AG08396 (cell line): Measurements from ENCODE around the gene HEATR1.
A peak's percentile ranks its signal among the peaks of the same experiment; 100 is the strongest.

Experiments
- DNase-seq: peaks from one replicate; pipeline ENCODE4 v3.0.0; 2012; ENCODE audit warnings: low spot score, mixed read lengths

HEATR1 gene

DNA sequence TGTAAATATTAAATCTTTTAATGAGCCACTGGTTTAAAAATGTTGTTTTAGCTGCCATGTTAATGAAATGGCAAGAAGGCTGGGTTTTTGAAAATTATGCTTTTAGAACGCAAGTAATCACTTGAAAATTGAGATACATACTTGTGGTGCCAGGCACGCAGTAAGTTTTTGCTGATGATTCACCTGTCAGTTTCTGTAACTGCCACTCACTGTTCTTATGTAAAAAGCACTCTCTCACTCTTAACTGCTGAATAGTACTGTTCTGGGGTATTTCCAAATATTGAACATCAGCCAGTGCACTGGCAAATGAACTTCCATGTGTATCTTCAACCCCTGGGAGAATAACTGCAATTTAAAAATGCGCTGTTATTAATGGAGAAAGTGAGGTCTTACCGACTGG is 62.6 kb downstream of the HEATR1 start:
- no peak for DNase-seq

GRCh38 chr1:236540813-236541465 is 63.4 kb downstream of the HEATR1 start:
- DNase-seq = no peak

DNA sequence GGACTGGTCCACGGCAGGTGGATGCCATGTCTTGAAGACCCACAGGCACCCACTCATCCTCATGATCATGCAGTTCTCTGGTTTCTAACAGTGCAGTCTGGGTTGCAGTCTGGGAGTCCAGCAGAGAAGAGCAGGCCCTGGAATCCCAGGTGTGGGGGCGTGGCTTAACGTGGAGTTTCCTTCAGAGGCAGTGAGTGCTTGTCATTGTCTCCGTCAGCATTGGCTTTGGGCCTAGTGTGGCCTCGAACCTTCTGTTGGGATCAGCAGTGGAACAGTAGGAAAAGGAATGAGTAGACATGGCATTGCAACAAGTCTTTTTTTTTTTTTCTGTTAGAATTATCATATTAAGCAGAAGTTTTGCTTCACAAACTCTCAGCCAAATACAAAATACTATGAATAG is 67.8 kb downstream of the HEATR1 start:
- no peak for DNase-seq

GRCh38 chr1:236535662-236536161 is 68.6 kb downstream of the HEATR1 start:
- no peak for DNase-seq

- no peak for DNase-seq
Measured at GRCh38 chr1:236535190-236535589, 69.1 kb downstream of the HEATR1 start.

DNA sequence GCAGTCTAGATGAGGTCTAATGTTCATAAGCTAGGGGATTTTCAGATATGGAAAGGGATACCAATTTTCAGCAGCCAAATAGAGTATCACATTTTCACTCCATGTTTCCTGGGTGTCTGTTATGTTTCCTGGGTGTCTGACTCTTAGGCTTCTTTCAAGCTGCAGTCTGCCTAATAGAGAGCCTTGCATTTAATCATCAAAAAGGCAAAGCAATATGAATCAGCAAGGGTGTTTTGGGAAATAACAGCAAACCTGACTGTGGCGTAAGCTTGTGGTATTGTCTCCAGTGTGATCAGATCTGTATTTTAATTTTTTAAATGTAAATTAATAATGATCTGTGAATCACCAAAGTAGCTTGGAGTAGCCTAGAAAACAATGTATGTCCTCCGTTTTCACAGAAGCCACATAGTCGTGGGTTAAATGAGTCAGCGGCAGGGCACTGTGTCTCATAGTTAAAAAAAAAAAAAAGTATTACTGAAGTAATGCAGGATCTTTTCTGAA is 70.1 kb downstream of the HEATR1 start:
- peak; percentile 44 for DNase-seq

DNA sequence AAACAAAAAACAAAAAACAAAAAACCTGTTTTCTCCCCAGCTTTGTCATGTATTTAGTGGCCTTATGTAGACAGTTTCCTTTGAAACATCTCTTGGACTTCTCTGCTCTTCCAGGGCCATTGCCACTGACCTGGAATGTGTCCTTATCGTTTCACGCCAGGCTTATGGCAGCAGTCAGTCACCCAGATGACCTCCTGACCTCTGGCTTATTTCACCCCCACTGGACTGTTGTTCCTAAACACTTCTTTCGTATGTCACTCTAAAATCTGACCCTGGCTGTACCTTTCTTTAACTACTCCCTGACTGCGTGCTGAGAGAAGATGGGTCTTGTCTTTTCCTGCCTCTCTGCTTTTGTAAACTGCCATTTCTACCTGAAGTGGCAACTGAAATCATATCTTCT is 71.5 kb downstream of the HEATR1 start:
- no peak for DNase-seq

DNA sequence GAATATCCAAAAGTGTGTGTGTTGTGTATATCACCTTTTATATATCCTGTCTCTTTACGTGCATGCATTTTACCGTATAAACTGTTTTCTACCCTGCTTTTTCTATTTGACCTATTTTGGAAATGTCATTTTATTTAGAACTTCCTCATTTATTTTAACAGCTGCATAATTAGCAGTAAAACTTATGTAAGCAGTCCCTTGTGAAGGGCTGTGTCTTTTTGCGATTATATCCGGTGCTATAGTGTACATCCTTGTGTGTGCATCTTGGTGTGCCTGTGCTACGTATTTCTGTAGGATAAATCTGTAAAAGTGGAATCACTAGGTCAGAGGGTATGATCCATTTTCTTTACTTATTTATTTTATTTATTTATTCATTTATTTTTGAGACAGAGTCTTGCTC is 73.4 kb downstream of the HEATR1 start:
- DNase-seq = no peak

DNA sequence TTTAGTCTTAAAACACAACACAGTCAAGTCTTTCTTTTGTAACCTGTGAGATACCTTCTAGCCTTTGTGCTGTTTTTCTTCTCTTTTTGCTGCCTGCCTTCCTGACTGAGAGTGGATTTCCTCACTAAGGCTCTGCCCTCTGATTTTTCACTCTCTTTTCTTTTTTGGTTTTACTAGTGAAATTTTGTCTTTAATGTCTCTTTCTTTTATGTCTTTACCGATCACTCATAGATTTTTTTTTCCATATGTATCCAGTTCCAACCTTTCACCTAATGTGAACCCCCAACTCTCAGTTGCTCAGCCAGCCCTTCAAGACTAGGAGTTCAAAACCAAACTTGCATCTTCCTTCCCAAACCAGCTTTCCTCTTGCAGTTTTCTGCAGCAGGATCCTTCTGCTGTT is 74.0 kb downstream of the HEATR1 start:
- no peak for DNase-seq

GRCh38 chr1:236526079-236526478 is 78.2 kb downstream of the HEATR1 start:
- DNase-seq = no peak

DNA sequence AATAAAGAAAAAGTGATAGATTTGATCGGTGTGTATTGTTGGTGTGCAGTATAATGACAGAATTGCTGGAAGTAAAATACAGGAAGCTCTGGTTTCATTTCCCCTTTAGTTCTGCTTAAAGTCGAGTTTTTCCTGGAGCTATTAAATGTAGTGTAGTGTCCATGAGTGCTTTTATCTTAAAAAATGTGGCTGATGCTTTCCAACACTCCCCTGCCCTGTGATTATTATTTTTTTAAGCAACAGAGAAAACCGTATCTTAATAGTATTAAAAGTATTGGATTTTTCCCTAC is 79.5 kb downstream of the HEATR1 start:
- no peak for DNase-seq

DNA sequence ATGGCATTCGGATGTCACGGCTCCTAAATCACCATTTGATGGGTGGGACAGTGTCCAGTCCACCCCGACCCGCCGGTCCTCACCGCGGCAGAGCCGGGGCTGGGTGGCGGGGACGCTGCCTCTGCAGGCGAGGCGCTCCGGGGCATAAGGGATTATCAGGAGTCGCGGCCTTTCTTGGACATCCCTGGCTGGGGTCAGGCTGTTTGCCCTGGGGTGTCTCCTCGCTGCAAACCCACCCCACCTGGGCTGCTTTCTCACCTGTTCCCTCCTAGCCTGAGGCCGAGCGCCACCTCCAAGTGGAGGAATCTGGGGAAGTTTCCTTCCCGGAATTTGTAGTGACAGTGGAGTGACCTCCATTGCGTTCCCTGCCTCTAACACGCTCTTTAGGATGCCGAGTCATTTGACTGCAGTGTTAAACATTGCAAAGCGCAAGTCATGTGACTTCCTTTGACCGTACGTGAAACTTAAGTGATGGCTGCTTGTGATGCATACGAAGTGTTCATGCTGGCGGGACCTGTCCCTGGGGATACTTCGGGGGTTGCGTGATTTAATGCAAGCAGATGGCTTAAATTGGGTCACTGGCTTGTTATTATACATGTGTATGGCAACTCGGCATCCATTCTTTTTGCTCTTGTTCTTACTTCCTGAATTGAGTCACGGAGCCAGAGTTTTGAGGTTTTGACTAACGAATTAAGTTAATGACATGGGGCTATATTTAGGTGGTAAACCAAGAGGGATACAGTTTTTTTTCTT is 80.0 kb downstream of the HEATR1 start:
- DNase-seq = peak; percentile 78

GRCh38 chr1:236523704-236524141 is 80.6 kb downstream of the HEATR1 start, which contains the start of gene LGALS8:
TSS of gene LGALS8 (plus strand) at chr1:236523982. CDS start at chr1:236526071, 2,089 bp downstream.
- peak; percentile 91 for DNase-seq

- peak; percentile 13 for DNase-seq
Measured at GRCh38 chr1:236522937-236523703, 81.2 kb downstream of the HEATR1 start.

DNA sequence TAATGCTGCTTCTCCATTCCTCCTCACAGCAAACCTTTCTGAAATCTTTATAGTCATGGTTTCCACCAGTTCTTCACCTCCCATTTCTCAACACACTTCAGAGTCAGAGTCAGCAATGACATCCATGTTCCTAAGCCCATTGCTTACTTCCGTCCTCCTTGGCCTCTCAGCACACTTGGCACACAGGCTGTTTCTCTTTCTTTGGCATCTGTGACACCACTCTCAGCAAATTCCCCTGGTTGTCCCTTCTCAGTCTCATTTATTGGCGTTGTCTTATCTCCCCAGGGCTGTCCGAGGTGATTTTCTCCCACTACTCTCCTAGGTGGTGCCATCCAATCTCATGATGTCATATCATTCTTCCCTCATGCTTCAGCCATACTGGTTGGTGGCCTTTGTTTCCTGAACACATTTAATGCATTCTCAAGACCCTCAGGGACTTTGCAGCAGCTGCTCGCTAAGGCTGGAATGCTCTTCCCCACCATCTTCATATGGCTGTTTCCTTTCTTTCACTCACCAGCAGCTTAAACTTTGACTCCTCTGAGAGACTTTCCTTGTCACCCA is 83.8 kb downstream of the HEATR1 start:
- no peak for DNase-seq

- no peak for DNase-seq
Measured at GRCh38 chr1:236518322-236518721, 86.0 kb downstream of the HEATR1 start.

- peak; percentile 64 for DNase-seq
Measured at GRCh38 chr1:236516929-236517704, 87.2 kb downstream of the HEATR1 start.

DNA sequence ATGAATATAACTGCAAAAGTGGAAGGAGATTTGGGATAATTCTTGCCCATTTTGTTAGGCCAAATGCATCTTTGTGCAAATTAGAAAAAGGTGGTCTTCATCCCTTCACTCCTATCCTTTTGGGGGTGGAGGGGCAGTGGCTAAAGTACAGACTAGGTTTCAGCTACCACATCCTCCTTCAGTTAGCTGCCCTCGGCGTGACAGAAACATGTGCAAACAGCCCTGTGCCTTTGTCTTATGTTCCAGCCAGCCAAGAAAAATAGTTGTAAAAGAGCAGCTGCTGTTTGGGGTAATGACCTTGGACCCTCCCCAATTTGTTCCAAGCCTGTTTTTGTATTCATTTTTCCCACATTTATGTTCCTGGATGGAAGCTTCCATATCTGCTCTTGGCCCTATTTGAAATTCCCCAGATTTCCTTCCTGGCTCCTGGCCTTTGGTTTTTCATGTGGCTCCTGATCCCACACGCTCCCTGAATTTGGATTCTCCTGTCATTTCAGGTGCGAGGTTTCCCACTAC is 88.8 kb downstream of the HEATR1 start:
- DNase-seq = no peak

DNA sequence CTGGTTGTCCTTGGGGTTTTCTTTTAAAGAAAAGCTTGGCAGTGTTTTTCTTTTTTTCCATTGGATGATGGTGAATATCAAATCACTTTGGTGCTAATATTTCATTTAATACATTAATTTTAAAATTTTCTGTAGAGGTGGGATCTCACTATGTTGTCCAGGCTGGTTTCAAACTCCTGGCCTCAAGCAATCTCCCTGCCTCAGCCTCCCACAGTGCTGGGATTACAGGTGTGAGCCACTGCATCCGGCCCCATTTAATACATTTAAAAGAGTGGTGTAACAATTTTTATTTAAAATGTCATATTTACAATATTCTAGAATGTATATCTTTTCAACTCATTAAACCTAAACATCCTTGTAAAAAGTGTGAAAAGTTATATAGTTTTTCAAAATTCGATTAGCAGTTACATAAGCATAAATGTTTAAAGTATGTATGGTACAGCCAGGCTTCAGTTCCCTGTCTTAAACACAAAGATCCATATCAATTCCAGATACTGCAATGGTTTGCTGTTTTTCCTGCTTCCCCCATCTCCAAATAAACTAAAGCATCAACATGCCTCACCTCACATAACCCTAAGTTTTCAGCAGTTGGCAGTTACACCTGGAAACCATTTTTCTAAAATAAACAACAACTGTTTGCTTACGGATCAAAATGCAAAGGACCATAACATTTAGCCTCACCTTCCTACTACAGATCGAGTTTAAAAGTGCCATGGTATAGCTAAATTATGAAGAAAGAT is 89.4 kb downstream of the HEATR1 start:
- no peak for DNase-seq

GRCh38 chr1:236511735-236512418 is 92.4 kb downstream of the HEATR1 start:
- no peak for DNase-seq
